ENCODE results near the gene OR2T2. TPM values are rescaled to one million over a fixed set of nuclear protein-coding genes. Genes with fewer than 3 reads are reported as not detected.
"Not testable (repeated sequence)": the region's sequence is repeated elsewhere in the genome, so short reads cannot be mapped to it uniquely, and the experiment has no call there.

Gene OR2T2
- total and polyA plus RNA-seq, 5 donors from 2014 or later = not detected

DNA sequence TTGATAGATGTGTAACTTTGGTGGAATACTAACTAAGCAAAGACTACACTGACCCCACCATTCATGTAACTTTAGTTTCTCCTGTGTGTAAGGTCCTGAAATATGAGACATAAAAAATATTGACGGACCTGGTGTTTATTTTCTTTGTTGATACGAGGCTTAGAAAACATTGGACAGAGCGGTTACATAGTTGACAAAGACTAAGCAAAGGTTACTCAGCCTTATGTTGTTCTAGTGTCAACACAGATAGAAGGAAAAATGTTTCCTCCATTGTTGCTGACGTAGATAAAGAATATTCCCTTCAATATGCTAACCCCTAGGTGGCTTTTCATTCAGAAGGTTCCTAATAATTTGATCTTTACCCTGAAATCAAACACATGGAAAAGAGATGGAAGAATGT, 9.6 kb downstream of the OR2T2 start:
- H3K27me3 ChIP-seq (ENCODE audit: control insufficient read depth, insufficient read depth, low read length); H3K9me3 Mint-ChIP-seq; H3K4me3 ChIP-seq (ENCODE audit: low read depth, low read length); H3K27ac Mint-ChIP-seq; ATAC-seq (ENCODE audit: low read depth in 2 of 2); H3K9me3 ChIP-seq (ENCODE audit: control insufficient read depth in 2 of 2, low read length in 2 of 2); H3K4me3 Mint-ChIP-seq; H3K27me3 Mint-ChIP-seq; H3K4me1 ChIP-seq (ENCODE audit: control insufficient read depth, insufficient read depth, low read length, poor library complexity, severe bottlenecking); DNase-seq; H3K27ac ChIP-seq (ENCODE audit: insufficient read depth, low read length, poor library complexity, severe bottlenecking); H3K36me3 Mint-ChIP-seq; H3K36me3 ChIP-seq (ENCODE audit: control insufficient read depth, insufficient read depth, low read length); H3K4me1 Mint-ChIP-seq: not testable (repeated sequence)

DNA sequence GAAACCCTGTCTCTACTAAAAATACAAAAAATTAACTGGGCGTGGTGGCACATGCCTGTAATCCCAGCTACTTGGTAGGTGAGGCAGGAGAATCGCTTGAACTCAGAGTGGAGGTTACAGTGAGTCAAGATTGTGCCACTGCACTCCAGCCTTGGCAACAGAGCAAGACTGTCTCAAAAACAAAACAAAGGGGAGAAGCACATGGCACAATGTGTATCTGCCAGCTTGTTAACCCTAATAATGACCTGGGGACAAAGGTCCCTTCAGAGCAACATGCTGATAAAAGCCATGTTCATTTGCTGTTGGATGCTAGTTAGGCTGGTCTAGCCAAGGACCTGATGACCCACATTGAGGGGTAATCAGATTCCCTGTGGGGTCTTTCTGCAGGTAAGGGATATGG, 11.2 kb downstream of the OR2T2 start:
- H3K27me3 Mint-ChIP-seq; H3K36me3 ChIP-seq (ENCODE audit: control insufficient read depth, insufficient read depth, low read length); ATAC-seq (ENCODE audit: low read depth in 2 of 2); H3K9me3 ChIP-seq (ENCODE audit: control insufficient read depth in 2 of 2, low read length in 2 of 2); H3K9me3 Mint-ChIP-seq; H3K36me3 Mint-ChIP-seq; H3K4me3 ChIP-seq (ENCODE audit: low read depth, low read length); H3K4me1 ChIP-seq (ENCODE audit: control insufficient read depth, insufficient read depth, low read length, poor library complexity, severe bottlenecking); H3K27ac Mint-ChIP-seq; H3K27ac ChIP-seq (ENCODE audit: insufficient read depth, low read length, poor library complexity, severe bottlenecking); H3K4me1 Mint-ChIP-seq; H3K27me3 ChIP-seq (ENCODE audit: control insufficient read depth, insufficient read depth, low read length); H3K4me3 Mint-ChIP-seq; DNase-seq: not testable (repeated sequence)

DNA sequence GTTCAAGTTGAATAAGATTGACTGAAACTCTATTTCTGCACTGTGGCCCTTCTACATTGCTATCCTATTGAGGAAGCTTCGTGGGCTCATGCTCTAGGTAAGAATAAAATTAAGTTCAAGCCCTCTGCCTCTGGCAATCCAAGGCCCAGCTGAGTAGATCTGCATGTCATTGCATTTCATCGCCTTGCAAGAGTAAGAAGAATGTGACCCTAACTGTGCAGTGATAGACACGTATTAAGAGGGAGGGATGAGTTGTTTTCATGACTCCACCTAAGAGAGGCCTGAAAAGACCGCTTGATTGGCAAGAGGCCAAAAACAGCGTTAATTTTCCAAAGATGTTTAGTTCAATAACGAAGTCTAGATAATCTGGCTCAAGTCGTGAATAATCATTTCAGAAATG, 13.7 kb downstream of the OR2T2 start:
- H3K36me3 ChIP-seq (ENCODE audit: control insufficient read depth, insufficient read depth, low read length); H3K9me3 ChIP-seq (ENCODE audit: control insufficient read depth in 2 of 2, low read length in 2 of 2); ATAC-seq (ENCODE audit: low read depth in 2 of 2); H3K4me3 ChIP-seq (ENCODE audit: low read depth, low read length); H3K27me3 ChIP-seq (ENCODE audit: control insufficient read depth, insufficient read depth, low read length); DNase-seq; H3K27me3 Mint-ChIP-seq; H3K4me3 Mint-ChIP-seq; H3K4me1 Mint-ChIP-seq; H3K27ac Mint-ChIP-seq; H3K4me1 ChIP-seq (ENCODE audit: control insufficient read depth, insufficient read depth, low read length, poor library complexity, severe bottlenecking); H3K27ac ChIP-seq (ENCODE audit: insufficient read depth, low read length, poor library complexity, severe bottlenecking); H3K36me3 Mint-ChIP-seq: not testable (repeated sequence)
- peaks cover 0 to 19% (median 2%) of the 10 kb centered on the region in 7 donors for H3K9me3 Mint-ChIP-seq

GRCh38 chr1:248471154-248471553, 25.7 kb downstream of the OR2T2 start:
- H3K36me3 ChIP-seq (ENCODE audit: control insufficient read depth, insufficient read depth, low read length) = no peaks in the 10 kb centered on the region
- no peaks in the 10 kb centered on the region for H3K4me1 ChIP-seq (ENCODE audit: control insufficient read depth, insufficient read depth, low read length, poor library complexity, severe bottlenecking)
- H3K27me3 ChIP-seq (ENCODE audit: control insufficient read depth, insufficient read depth, low read length) = no peaks in the 10 kb centered on the region
- no peaks in the 10 kb centered on the region for H3K4me1 Mint-ChIP-seq
- peaks cover 0 to 15% (median 1%) of the 10 kb centered on the region in 7 donors for H3K9me3 Mint-ChIP-seq
- H3K27ac ChIP-seq (ENCODE audit: insufficient read depth, low read length, poor library complexity, severe bottlenecking) = no peak overlapping the region
- H3K27me3 Mint-ChIP-seq = no peaks in the 10 kb centered on the region
- no peak overlapping the region for H3K4me3 Mint-ChIP-seq
- H3K36me3 Mint-ChIP-seq = peaks cover 7% of the 10 kb centered on the region
- DNase-seq = no peak
- H3K27ac Mint-ChIP-seq = no peak overlapping the region
- ATAC-seq (ENCODE audit: low read depth in 2 of 2) = no peak
- no peaks in the 10 kb centered on the region for H3K9me3 ChIP-seq (ENCODE audit: control insufficient read depth in 2 of 2, low read length in 2 of 2)
- H3K4me3 ChIP-seq (ENCODE audit: low read depth, low read length) = no peak overlapping the region

GRCh38 chr1:248472111-248472510, 26.7 kb downstream of the OR2T2 start:
- not testable (repeated sequence) for H3K4me3 Mint-ChIP-seq; H3K36me3 ChIP-seq (ENCODE audit: control insufficient read depth, insufficient read depth, low read length); H3K4me1 ChIP-seq (ENCODE audit: control insufficient read depth, insufficient read depth, low read length, poor library complexity, severe bottlenecking); H3K4me1 Mint-ChIP-seq; DNase-seq; H3K27ac Mint-ChIP-seq; H3K27me3 Mint-ChIP-seq; ATAC-seq (ENCODE audit: low read depth in 2 of 2); H3K36me3 Mint-ChIP-seq; H3K9me3 ChIP-seq (ENCODE audit: control insufficient read depth in 2 of 2, low read length in 2 of 2); H3K27ac ChIP-seq (ENCODE audit: insufficient read depth, low read length, poor library complexity, severe bottlenecking); H3K4me3 ChIP-seq (ENCODE audit: low read depth, low read length); H3K27me3 ChIP-seq (ENCODE audit: control insufficient read depth, insufficient read depth, low read length)
- H3K9me3 Mint-ChIP-seq = peaks cover 0 to 12% (median 0%) of the 10 kb centered on the region in 7 donors

- not testable (repeated sequence) for H3K4me1 Mint-ChIP-seq; ATAC-seq (ENCODE audit: low read depth in 2 of 2); DNase-seq; H3K36me3 Mint-ChIP-seq; H3K9me3 Mint-ChIP-seq; H3K27me3 ChIP-seq (ENCODE audit: control insufficient read depth, insufficient read depth, low read length); H3K36me3 ChIP-seq (ENCODE audit: control insufficient read depth, insufficient read depth, low read length); H3K27me3 Mint-ChIP-seq; H3K4me1 ChIP-seq (ENCODE audit: control insufficient read depth, insufficient read depth, low read length, poor library complexity, severe bottlenecking); H3K9me3 ChIP-seq (ENCODE audit: control insufficient read depth in 2 of 2, low read length in 2 of 2); H3K4me3 Mint-ChIP-seq; H3K4me3 ChIP-seq (ENCODE audit: low read depth, low read length); H3K27ac ChIP-seq (ENCODE audit: insufficient read depth, low read length, poor library complexity, severe bottlenecking); H3K27ac Mint-ChIP-seq
These were observed 27.6 kb downstream of the OR2T2 start, which contains the start of gene OR2T3 for GRCh38 chr1:248473051-248473450. Gene OR2T3, plus strand, starts transcription at chr1:248473351. Its CDS starts 0 bp downstream, at chr1:248473351.

- not testable (repeated sequence) for H3K27ac Mint-ChIP-seq; H3K27me3 ChIP-seq (ENCODE audit: control insufficient read depth, insufficient read depth, low read length); ATAC-seq (ENCODE audit: low read depth in 2 of 2); H3K36me3 Mint-ChIP-seq; H3K27me3 Mint-ChIP-seq; DNase-seq; H3K4me3 Mint-ChIP-seq; H3K27ac ChIP-seq (ENCODE audit: insufficient read depth, low read length, poor library complexity, severe bottlenecking); H3K4me3 ChIP-seq (ENCODE audit: low read depth, low read length); H3K36me3 ChIP-seq (ENCODE audit: control insufficient read depth, insufficient read depth, low read length); H3K9me3 Mint-ChIP-seq; H3K4me1 ChIP-seq (ENCODE audit: control insufficient read depth, insufficient read depth, low read length, poor library complexity, severe bottlenecking); H3K9me3 ChIP-seq (ENCODE audit: control insufficient read depth in 2 of 2, low read length in 2 of 2)
- peaks cover 0 to 18% (median 4%) of the 10 kb centered on the region in 4 donors for H3K4me1 Mint-ChIP-seq
These were observed 30.2 kb downstream of the OR2T2 start for GRCh38 chr1:248475660-248476059.

DNA sequence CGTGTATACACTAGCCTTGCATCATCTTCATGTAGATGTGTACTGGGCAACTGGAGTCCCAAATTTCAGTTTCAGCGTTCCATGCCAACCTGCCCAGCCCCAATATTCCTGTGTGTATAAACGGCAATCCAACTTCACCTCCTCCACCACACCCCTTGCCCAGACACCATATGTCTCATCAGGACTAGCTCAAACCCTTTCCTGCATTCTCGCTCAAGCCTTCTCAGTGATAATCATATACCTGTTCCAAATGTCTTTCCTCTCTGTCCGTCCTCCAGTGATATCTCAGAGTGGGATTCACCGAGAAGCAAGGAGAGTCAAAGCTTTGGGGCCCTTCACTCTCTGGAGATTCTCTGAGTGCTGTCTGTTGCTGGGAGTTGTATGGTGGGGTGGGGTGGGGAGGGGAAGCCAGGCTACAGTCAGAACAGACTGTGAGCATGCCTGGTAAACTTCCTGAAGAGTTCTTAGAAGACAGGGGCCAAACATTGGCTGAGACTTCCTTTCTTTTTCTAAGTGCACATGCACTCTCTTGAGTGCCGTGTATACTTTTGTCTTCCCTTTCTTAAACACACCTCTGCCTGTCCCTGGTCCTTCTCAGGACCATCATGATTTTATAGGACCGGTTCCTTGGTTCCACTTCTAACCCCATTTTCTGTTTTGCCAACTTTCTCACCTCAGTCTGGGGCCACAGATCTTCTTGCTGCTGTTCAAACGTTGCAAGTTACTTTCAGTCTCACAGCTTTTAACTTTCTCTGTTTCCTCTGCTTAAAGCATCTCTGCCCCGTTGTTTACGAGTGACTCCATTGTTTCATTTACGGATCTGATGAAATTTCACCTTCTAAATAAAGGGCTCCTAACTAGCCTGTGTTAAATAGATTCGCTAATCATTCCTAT, 36.5 kb downstream of the OR2T2 start:
- H3K27ac Mint-ChIP-seq = peak overlapping the region; percentile 86 to 99 (median 96)
- not testable (repeated sequence) for H3K9me3 Mint-ChIP-seq; H3K27me3 Mint-ChIP-seq; H3K9me3 ChIP-seq (ENCODE audit: control insufficient read depth in 2 of 2, low read length in 2 of 2); H3K36me3 Mint-ChIP-seq; H3K27me3 ChIP-seq (ENCODE audit: control insufficient read depth, insufficient read depth, low read length); H3K4me1 ChIP-seq (ENCODE audit: control insufficient read depth, insufficient read depth, low read length, poor library complexity, severe bottlenecking); H3K36me3 ChIP-seq (ENCODE audit: control insufficient read depth, insufficient read depth, low read length)
- Histone ChIP-seq H3K4me3 (ENCODE audit: low read depth, low read length) (peak overlapping the region; percentile 77), H3K27ac (ENCODE audit: insufficient read depth, low read length, poor library complexity, severe bottlenecking) (peak overlapping the region; percentile 47)
- peak overlapping the region; percentile 74 to 93 (median 88) for H3K4me3 Mint-ChIP-seq
- peak in 2 of 3 donors; percentile 14 to 67 for DNase-seq
- H3K4me1 Mint-ChIP-seq = peaks cover 8 to 28% (median 10%) of the 10 kb centered on the region in 4 donors
- peak; percentile 89 to 93 for ATAC-seq (ENCODE audit: low read depth in 2 of 2)

Measured in CD4-positive, CD25-positive, alpha-beta regulatory T cell (primary cell).